ENCODE measurements around the gene ACBD6.
"Not testable (repeated sequence)": the region's sequence is repeated elsewhere in the genome, so short reads cannot be mapped to it uniquely, and the experiment has no call there.

ACBD6 gene

GRCh38 chr1:180415236-180415848, 87.0 kb downstream of the ACBD6 start:
- no peak for DNase-seq (ENCODE audit: low read depth, low spot score)

- DNase-seq (ENCODE audit: low read depth, low spot score): no peak
Measured at GRCh38 chr1:180412583-180412982, 89.8 kb downstream of the ACBD6 start.

GRCh38 chr1:180408128-180408527, 94.2 kb downstream of the ACBD6 start:
- DNase-seq (ENCODE audit: low read depth, low spot score): not testable (repeated sequence)

GRCh38 chr1:180407051-180407450, 95.3 kb downstream of the ACBD6 start:
- no peak for DNase-seq (ENCODE audit: low read depth, low spot score)

- DNase-seq (ENCODE audit: low read depth, low spot score): no peak
Measured at GRCh38 chr1:180402551-180402950, 99.8 kb downstream of the ACBD6 start.

GRCh38 chr1:180402001-180402400, 100.4 kb downstream of the ACBD6 start:
- DNase-seq (ENCODE audit: low read depth, low spot score): no peak

- DNase-seq (ENCODE audit: low read depth, low spot score): no peak
Measured at GRCh38 chr1:180397175-180397574, 105.2 kb downstream of the ACBD6 start.

- no peak for DNase-seq (ENCODE audit: low read depth, low spot score)
Measured at GRCh38 chr1:180392427-180393145, 109.8 kb downstream of the ACBD6 start.

- no peak for DNase-seq (ENCODE audit: low read depth, low spot score)
Measured at GRCh38 chr1:180392020-180392419, 110.4 kb downstream of the ACBD6 start.

- no peak for DNase-seq (ENCODE audit: low read depth, low spot score)
Measured at GRCh38 chr1:180387413-180387812, 115.0 kb downstream of the ACBD6 start.

- no peak for DNase-seq (ENCODE audit: low read depth, low spot score)
Measured at GRCh38 chr1:180386745-180387367, 115.5 kb downstream of the ACBD6 start.

GRCh38 chr1:180385144-180385543, 117.2 kb downstream of the ACBD6 start:
- DNase-seq (ENCODE audit: low read depth, low spot score): no peak

GRCh38 chr1:180384286-180385005, 117.9 kb downstream of the ACBD6 start:
- DNase-seq (ENCODE audit: low read depth, low spot score): no peak

- no peak for DNase-seq (ENCODE audit: low read depth, low spot score)
Measured at GRCh38 chr1:180382326-180383115, 119.9 kb downstream of the ACBD6 start.

GRCh38 chr1:180381184-180381580, 121.2 kb downstream of the ACBD6 start:
- no peak for DNase-seq (ENCODE audit: low read depth, low spot score)

- no peak for DNase-seq (ENCODE audit: low read depth, low spot score)
Measured at GRCh38 chr1:180380259-180381183, 121.9 kb downstream of the ACBD6 start.

GRCh38 chr1:180376800-180377199, 125.6 kb downstream of the ACBD6 start:
- no peak for DNase-seq (ENCODE audit: low read depth, low spot score)

- DNase-seq (ENCODE audit: low read depth, low spot score): no peak
Measured at GRCh38 chr1:180376253-180376652, 126.1 kb downstream of the ACBD6 start.

- DNase-seq (ENCODE audit: low read depth, low spot score): no peak
Measured at GRCh38 chr1:180372728-180373127, 129.6 kb downstream of the ACBD6 start.

GRCh38 chr1:180370597-180370996, 131.8 kb downstream of the ACBD6 start:
- DNase-seq (ENCODE audit: low read depth, low spot score): no peak
